Parathyroid adenoma (tissue), 2 donors: ENCODE measurements around the gene MBD6.
"Not testable (repeated sequence)": the region's sequence is repeated elsewhere in the genome, so short reads cannot be mapped to it uniquely, and the experiment has no call there.

Experiments
- H2AFZ ChIP-seq: fragments of 300-600 bp; sonication (generic); one replicate; pipeline ENCODE4 v1.7.0; 2017; ENCODE audit warnings: antibody characterized with exemption, mild to moderate bottlenecking
- H3K27ac ChIP-seq: fragments of 300-600 bp; sonication (generic); one replicate; pipeline ENCODE4 v1.7.0; 2017
- H3K27me3 ChIP-seq: fragments of 300-600 bp; sonication (generic); one replicate; pipeline ENCODE4 v1.7.0; 2017; ENCODE audit warnings: low read length; ENCODE audit not compliant: control insufficient read depth, insufficient read depth
- H3K36me3 ChIP-seq: fragments of 300-600 bp; sonication (generic); one replicate; pipeline ENCODE4 v1.7.0; 2017; ENCODE audit warnings: low read length; ENCODE audit not compliant: control insufficient read depth, insufficient read depth
- H3K4me1 ChIP-seq: fragments of 300-600 bp; sonication (generic); one replicate; pipeline ENCODE4 v1.7.0; 2017; ENCODE audit warnings: control low read depth
- H3K4me2 ChIP-seq: fragments of 300-600 bp; sonication (generic); one replicate; pipeline ENCODE4 v1.7.0; 2017; ENCODE audit warnings: low read length
- H3K4me3 ChIP-seq: fragments of 300-600 bp; sonication (generic); one replicate; pipeline ENCODE4 v1.7.0; 2017; ENCODE audit warnings: low read depth, low read length
- H3K79me2 ChIP-seq: fragments of 300-600 bp; sonication (generic); one replicate; pipeline ENCODE4 v1.7.0; 2017; ENCODE audit warnings: control low read depth
- H3K9ac ChIP-seq: fragments of 300-600 bp; sonication (generic); one replicate; pipeline ENCODE4 v1.7.0; 2017; ENCODE audit warnings: mild to moderate bottlenecking
- H3K9me3 ChIP-seq: fragments of 300-600 bp; sonication (generic); one replicate; pipeline ENCODE4 v1.7.0; 2017; ENCODE audit warnings: low read length; ENCODE audit not compliant: control insufficient read depth
- CTCF ChIP-seq: fragments of 300-600 bp; sonication (generic); IDR thresholded peaks from one replicate; pipeline ENCODE4 v1.7.0; 2017; ENCODE audit warnings: antibody characterized with exemption, mild to moderate bottlenecking
- donor health status: primary hyperparathyroidism.

Gene MBD6

DNA sequence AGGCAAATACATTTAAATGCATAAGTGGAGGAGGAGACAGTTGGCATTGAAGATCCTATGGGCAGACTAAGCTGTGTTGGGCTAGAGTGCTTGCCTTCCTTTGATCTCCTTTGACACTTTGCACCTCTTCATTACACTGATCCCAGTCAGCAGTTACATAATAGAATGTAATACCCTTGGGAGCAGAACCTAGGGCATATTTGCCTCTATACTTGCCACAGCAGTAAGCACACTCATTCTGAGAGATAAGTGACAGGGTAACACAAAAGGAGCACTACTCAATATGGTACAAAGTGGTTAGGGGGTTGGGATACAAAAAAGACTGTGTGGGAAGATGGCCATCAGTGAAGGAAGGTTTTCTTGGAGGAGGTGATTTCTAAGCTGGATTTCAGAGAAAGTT, 25.8 kb upstream of the MBD6 start:
- no peaks in the 10 kb centered on the region for H3K9me3 ChIP-seq
- H3K36me3 ChIP-seq, result no peaks in the 10 kb centered on the region
- H2AFZ ChIP-seq, result no peak overlapping the region
- no peaks in the 10 kb centered on the region for H3K27me3 ChIP-seq
- peaks cover 7% of the 10 kb centered on the region for H3K79me2 ChIP-seq
- no peak overlapping the region for H3K4me3 ChIP-seq
- H3K9ac ChIP-seq, result no peak overlapping the region
- no peaks in the 10 kb centered on the region for H3K4me1 ChIP-seq
- no peak overlapping the region for H3K27ac ChIP-seq
- no peak overlapping the region for H3K4me2 ChIP-seq
- no peak for TF ChIP-seq CTCF

DNA sequence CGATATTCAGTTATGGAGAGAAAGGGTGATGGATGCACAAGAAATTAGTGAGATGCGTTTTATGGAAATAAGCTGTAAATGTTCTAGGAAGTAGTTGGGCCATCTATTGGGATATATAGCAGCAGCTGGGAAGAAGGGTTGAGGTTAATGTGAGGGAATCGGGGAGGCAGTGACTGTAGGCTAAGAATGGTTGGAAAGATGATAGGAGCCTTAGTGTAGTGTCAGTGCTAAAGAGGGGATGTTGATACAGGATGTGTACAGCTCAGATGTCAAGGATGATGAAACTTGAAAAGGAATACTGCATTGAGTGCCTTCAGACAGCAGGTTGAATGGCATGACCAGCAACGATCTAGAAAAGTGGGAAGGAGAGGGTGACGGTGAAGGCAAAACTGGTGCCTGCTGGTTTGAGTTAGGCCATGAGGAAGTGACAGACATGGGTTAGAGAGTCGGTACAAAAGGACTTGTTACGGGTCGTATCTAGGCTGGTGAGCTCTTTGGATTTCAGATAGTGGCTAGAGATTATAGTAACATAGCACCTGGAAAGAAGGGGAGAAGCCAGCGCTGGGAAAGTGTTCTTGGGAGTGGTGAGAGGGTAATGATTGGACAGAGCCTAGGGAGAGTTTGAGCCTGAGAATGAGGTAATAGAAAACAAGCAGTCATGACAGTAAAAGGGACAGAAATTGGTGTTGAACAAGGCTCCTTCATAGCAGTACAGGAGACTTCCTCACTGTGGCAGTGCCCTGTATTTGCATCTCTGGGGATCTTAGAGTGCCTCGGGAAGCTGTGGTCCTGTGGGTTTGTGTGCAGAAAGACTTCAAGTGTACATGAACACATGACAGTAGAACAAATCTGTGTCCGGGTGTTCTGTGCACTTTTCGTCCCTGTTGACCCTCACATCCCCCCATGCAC, 25.1 kb upstream of the MBD6 start:
- Histone ChIP-seq H3K4me2 (no peak overlapping the region), H3K9ac (no peak overlapping the region), H3K27ac (no peak overlapping the region), H3K4me3 (no peak overlapping the region), H3K4me1 (no peaks in the 10 kb centered on the region), H3K36me3 (no peaks in the 10 kb centered on the region), H3K27me3 (no peaks in the 10 kb centered on the region), H3K79me2 (peaks cover 7% of the 10 kb centered on the region), H3K9me3 (no peaks in the 10 kb centered on the region), H2AFZ (no peak overlapping the region)
- no peak for TF ChIP-seq CTCF

DNA sequence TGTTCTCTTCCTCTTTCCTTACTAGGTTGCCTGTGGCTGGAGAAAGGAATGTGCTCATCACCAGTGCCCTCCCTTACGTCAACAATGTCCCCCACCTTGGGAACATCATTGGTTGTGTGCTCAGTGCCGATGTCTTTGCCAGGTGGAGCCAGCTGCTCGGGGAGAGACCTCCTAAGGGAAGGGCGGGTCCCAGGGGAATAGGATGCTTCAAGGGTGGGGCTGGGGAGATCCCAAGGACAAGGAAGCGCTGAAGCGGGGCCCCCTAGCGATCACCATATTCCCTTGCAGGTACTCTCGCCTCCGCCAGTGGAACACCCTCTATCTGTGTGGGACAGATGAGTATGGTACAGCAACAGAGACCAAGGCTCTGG, 24.5 kb upstream of the MBD6 start:
- Histone ChIP-seq H3K4me1 (no peaks in the 10 kb centered on the region), H3K9ac (no peak overlapping the region), H3K9me3 (no peaks in the 10 kb centered on the region), H3K27me3 (no peaks in the 10 kb centered on the region), H3K79me2 (peaks cover 7% of the 10 kb centered on the region), H3K36me3 (no peaks in the 10 kb centered on the region), H3K4me3 (no peak overlapping the region), H3K4me2 (no peak overlapping the region), H3K27ac (no peak overlapping the region), H2AFZ (no peak overlapping the region)
- no peak for TF ChIP-seq CTCF

- Histone ChIP-seq H3K4me1 (no peaks in the 10 kb centered on the region), H3K36me3 (no peaks in the 10 kb centered on the region), H3K27ac (no peak overlapping the region), H3K79me2 (peaks cover 7% of the 10 kb centered on the region), H3K9me3 (no peaks in the 10 kb centered on the region), H2AFZ (no peak overlapping the region), H3K27me3 (no peaks in the 10 kb centered on the region), H3K4me2 (no peak overlapping the region), H3K4me3 (no peak overlapping the region), H3K9ac (no peak overlapping the region)
- no peak for TF ChIP-seq CTCF
Observed at GRCh38 chr12:57498571-57498970, 24.1 kb upstream of the MBD6 start.

- H3K4me1 ChIP-seq, result no peaks in the 10 kb centered on the region
- no peak overlapping the region for H2AFZ ChIP-seq
- no peaks in the 10 kb centered on the region for H3K36me3 ChIP-seq
- no peaks in the 10 kb centered on the region for H3K9me3 ChIP-seq
- no peak overlapping the region for H3K4me3 ChIP-seq
- no peak for TF ChIP-seq CTCF
- H3K4me2 ChIP-seq, result no peak overlapping the region
- H3K9ac ChIP-seq, result no peak overlapping the region
- H3K27me3 ChIP-seq, result no peaks in the 10 kb centered on the region
- H3K27ac ChIP-seq, result no peak overlapping the region
- H3K79me2 ChIP-seq, result peaks cover 7% of the 10 kb centered on the region
Observed at GRCh38 chr12:57500213-57500612, 22.4 kb upstream of the MBD6 start.

- H3K36me3 ChIP-seq, H3K9me3 ChIP-seq, H3K27me3 ChIP-seq, H3K4me1 ChIP-seq, H2AFZ ChIP-seq, H3K9ac ChIP-seq, H3K79me2 ChIP-seq, H3K4me2 ChIP-seq, H3K4me3 ChIP-seq, H3K27ac ChIP-seq: not testable (repeated sequence)
Observed at GRCh38 chr12:57502311-57502969, 20.2 kb upstream of the MBD6 start.

- H3K4me1 ChIP-seq, H3K4me2 ChIP-seq, H2AFZ ChIP-seq, H3K27me3 ChIP-seq, H3K79me2 ChIP-seq, H3K4me3 ChIP-seq, H3K27ac ChIP-seq, H3K36me3 ChIP-seq, H3K9ac ChIP-seq, H3K9me3 ChIP-seq: not testable (repeated sequence)
Observed at GRCh38 chr12:57506541-57506940, 16.1 kb upstream of the MBD6 start.
